Activated effector memory CD4-positive, alpha-beta T cell treated with Interleukin-2 at 50 U/mL for 16 hours (primary cell): ENCODE data around the gene ABCB6.
"Not testable (repeated sequence)": the region's sequence is repeated elsewhere in the genome, so short reads cannot be mapped to it uniquely, and the experiment has no call there.

Source experiments
- DNase-seq: peaks from one replicate; pipeline ENCODE4 v3.0.0-alpha.2; 2020

Gene ABCB6

GRCh38 chr2:219213026-219213415 is 5.7 kb downstream of the ABCB6 start:
- no peak for DNase-seq

GRCh38 chr2:219210886-219211362 is 7.8 kb downstream of the ABCB6 start:
- no peak for DNase-seq

GRCh38 chr2:219210196-219210885 is 8.4 kb downstream of the ABCB6 start:
- no peak for DNase-seq

GRCh38 chr2:219209236-219210195 is 9.2 kb downstream of the ABCB6 start:
- DNase-seq: no peak

GRCh38 chr2:219207884-219208740 is 10.6 kb downstream of the ABCB6 start:
- DNase-seq: no peak

- no peak for DNase-seq
These were observed 11.4 kb downstream of the ABCB6 start for GRCh38 chr2:219207134-219207883.

GRCh38 chr2:219206328-219207133 is 12.2 kb downstream of the ABCB6 start, which contains the start of gene ZFAND2B:
ZFAND2B (plus strand) TSS chr2:219206782; CDS start chr2:219206988, 206 bp downstream.
- DNase-seq: peak; percentile 93

GRCh38 chr2:219205981-219206327 is 12.8 kb downstream of the ABCB6 start:
- DNase-seq: no peak

GRCh38 chr2:219205165-219205538 is 13.6 kb downstream of the ABCB6 start:
- DNase-seq: no peak

- DNase-seq: no peak
These were observed 14.2 kb downstream of the ABCB6 start for GRCh38 chr2:219204425-219205164.

- DNase-seq: not testable (repeated sequence)
These were observed 17.4 kb downstream of the ABCB6 start for GRCh38 chr2:219201331-219201730.

- not testable (repeated sequence) for DNase-seq
These were observed 18.0 kb downstream of the ABCB6 start for GRCh38 chr2:219200502-219201326.

- DNase-seq: no peak
These were observed 19.1 kb downstream of the ABCB6 start for GRCh38 chr2:219199470-219200211.

GRCh38 chr2:219198974-219199373 is 19.8 kb downstream of the ABCB6 start:
- no peak for DNase-seq

- no peak for DNase-seq
These were observed 21.4 kb downstream of the ABCB6 start for GRCh38 chr2:219197388-219197787.

GRCh38 chr2:219186754-219187456 is 31.9 kb downstream of the ABCB6 start:
- DNase-seq: no peak

GRCh38 chr2:219184121-219184520 is 34.6 kb downstream of the ABCB6 start:
- DNase-seq: no peak

- no peak for DNase-seq
These were observed 35.5 kb downstream of the ABCB6 start for GRCh38 chr2:219183151-219183772.
